ENCODE measurements around the gene ZNF678. TPM values are rescaled to one million over a fixed set of nuclear protein-coding genes. Genes with fewer than 3 reads are reported as not detected.

ZNF678 gene
- total RNA-seq, 1 donor from 2014 or later: 7.1 TPM

DNA sequence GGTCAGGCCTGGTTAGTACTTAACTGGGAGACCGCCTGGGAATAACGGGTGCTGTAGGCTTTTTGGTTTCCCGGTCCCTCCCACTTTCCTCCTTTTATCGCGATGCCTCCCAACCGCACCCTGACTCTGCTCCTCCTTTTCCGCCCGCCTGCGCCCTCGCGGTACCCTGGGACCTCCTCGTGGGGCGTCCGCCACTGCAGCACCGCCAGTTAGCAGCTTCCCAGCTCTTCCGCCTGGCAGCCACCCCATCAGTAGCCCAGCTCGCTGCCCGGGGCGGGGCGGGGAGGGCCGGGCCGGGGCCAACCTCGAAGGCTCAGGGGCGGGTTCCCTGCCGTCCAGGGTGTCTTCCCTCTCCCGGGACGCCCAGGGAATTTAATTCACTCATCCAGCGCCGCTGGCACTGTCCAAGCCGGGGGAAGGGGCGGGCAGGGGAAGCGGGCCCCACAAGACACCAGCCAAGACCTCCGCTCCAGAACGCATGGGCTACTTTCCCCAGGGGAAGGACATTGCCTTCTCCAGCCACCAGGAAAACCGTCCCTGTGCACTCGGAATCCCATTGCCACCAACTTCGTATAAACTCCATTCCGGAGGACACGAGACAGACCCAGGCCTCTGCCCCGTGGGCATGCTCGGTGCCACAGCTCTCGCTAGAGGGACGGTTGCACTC, 2.0 kb upstream of the ZNF678 start:
- no peak overlapping the region for H3K4me3 ChIP-seq (ENCODE audit: low read depth, low read length)
- DNase-seq (ENCODE audit: low read depth): no peak
- TF ChIP-seq, protein P1, sequence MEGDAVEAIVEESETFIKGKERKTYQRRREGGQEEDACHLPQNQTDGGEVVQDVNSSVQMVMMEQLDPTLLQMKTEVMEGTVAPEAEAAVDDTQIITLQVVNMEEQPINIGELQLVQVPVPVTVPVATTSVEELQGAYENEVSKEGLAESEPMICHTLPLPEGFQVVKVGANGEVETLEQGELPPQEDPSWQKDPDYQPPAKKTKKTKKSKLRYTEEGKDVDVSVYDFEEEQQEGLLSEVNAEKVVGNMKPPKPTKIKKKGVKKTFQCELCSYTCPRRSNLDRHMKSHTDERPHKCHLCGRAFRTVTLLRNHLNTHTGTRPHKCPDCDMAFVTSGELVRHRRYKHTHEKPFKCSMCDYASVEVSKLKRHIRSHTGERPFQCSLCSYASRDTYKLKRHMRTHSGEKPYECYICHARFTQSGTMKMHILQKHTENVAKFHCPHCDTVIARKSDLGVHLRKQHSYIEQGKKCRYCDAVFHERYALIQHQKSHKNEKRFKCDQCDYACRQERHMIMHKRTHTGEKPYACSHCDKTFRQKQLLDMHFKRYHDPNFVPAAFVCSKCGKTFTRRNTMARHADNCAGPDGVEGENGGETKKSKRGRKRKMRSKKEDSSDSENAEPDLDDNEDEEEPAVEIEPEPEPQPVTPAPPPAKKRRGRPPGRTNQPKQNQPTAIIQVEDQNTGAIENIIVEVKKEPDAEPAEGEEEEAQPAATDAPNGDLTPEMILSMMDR (conservative IDR thresholded peaks at IDR 0.05; ENCODE audit: low read depth, low read length): no peak

DNA sequence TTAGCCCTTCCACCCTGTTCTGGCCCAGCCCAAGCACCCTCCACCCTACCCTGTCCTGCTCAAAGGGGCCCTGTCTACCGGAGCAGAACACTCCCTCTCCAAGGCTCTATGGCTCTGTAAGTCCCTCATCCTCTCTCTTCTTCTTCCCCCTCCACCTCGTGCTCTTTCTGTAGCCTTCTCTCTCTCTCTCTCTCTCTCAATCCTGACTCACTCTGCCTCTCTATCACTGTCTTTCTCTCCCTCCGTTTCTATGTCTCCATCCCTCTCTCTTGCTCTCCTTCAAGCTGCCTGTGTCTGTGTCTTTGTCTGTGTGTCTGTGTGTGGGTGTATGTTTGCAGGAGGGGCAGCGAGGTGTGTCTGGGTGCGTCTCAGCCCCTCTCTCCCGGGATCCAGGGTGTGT, 1.3 kb upstream of the ZNF678 start:
- H3K4me3 ChIP-seq (ENCODE audit: low read depth, low read length): no peak overlapping the region
- no peak for DNase-seq (ENCODE audit: low read depth)
- TF ChIP-seq, protein P1 (conservative IDR thresholded peaks at IDR 0.05; ENCODE audit: low read depth, low read length): no peak

DNA sequence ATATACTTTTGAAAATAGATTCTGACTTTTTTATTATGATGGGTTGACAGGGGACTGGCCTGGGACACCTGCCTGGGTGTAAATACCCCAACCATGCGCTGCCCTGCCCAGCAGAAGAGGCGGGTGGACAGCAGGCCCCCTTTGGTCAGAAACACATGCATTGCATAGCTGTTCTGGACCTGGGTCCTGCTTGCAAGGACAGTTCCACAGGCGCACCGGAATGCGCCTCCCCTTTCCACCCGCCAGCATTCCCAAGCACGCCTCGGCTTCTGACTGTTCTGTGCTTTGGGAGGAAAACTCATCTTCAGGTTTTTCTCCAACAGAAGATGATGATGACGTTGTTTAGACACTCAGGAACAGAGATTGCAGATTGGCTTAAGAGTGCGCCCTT, 428 bp upstream of the ZNF678 start:
- peak overlapping the region; percentile 83 for H3K4me3 ChIP-seq (ENCODE audit: low read depth, low read length)
- DNase-seq (ENCODE audit: low read depth): no peak
- TF ChIP-seq, protein P1 (conservative IDR thresholded peaks at IDR 0.05; ENCODE audit: low read depth, low read length): no peak

DNA sequence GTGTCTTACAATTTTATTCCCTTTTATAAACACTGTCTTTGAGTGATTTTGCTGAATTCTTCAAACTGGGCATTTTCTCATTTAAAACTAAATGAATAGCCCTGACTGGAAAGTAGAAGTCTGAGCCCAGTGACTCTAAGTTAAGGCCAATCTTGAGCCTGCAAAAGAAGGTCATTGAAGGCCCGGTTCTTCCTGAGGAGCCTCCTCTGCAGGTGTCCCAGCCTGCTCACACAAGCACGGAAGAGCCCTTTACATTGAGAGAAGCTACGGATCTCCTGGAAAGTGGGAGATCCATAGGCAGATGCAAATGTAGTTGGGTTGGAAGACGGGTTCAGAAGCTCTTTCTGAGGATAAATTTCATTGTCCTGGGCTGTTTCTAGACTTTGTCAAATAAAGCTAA, 3.9 kb downstream of the ZNF678 start:
- DNase-seq (ENCODE audit: low read depth): no peak
- TF ChIP-seq, protein P1 (conservative IDR thresholded peaks at IDR 0.05; ENCODE audit: low read depth, low read length): no peak
- no peak overlapping the region for H3K4me3 ChIP-seq (ENCODE audit: low read depth, low read length)

DNA sequence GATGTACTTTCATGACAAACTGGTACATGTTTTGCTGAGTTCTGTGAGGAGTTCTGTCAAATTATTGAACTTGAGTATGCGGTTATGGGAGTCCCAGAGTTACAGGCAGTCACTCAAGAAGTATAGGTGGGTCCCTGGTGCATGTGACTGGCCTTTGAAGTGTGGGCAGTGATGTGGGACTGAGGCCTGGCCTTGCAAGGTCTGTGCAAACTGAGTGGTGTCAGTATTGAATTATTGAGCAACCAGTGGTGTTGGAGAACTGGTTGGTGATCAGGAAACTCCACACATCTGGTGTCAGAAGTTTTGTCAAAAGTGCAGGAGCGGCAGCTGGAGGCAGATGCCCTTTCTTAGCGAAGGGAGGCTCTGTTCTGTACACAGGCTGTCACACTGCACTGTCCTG, 5.2 kb downstream of the ZNF678 start:
- no peak for DNase-seq (ENCODE audit: low read depth)
- TF ChIP-seq, protein P1 (conservative IDR thresholded peaks at IDR 0.05; ENCODE audit: low read depth, low read length): no peak
- no peak overlapping the region for H3K4me3 ChIP-seq (ENCODE audit: low read depth, low read length)

DNA sequence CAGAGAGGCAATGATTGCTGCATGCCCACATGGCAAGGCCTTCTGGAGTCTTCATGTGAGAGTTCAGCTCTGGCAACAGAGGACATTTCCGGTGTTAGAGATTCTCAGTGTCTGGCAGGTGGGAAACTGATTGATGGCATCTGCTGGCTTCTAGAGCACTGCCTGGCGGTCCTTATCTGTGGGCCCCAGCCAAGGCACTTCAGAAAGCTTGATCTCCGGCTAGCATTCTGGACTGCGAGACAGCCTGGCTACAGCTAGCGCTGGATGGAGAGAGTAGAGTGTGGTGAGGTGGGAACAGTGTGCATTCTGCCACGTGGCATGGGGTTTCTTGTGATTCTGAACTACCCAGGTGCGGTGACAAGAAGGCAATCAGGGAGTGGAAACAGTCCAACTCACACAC, 9.4 kb downstream of the ZNF678 start:
- H3K4me3 ChIP-seq (ENCODE audit: low read depth, low read length): no peak overlapping the region
- DNase-seq (ENCODE audit: low read depth): no peak
- TF ChIP-seq, protein P1 (conservative IDR thresholded peaks at IDR 0.05; ENCODE audit: low read depth, low read length): no peak

DNA sequence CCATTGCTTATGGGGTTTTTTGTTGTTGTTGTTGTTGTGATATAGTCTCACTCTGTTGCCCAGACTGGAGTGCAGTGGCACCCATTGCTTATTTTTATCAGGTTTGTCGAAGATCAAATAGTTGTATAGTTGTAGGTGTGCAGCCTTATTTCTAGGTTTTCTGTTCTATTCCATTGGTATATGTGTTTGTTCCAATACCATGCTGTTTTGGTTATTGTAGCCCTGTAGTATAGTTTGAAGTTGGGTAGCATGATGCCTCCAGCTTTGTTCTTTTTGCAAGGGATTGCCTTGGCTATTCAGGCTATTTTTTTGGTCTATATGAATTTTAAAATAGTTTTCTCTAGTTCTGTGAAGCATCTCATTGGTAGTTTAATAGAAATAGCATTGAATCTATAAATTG, 11.6 kb downstream of the ZNF678 start:
- no peak overlapping the region for H3K4me3 ChIP-seq (ENCODE audit: low read depth, low read length)
- no peak for DNase-seq (ENCODE audit: low read depth)
- TF ChIP-seq, protein P1 (conservative IDR thresholded peaks at IDR 0.05; ENCODE audit: low read depth, low read length): no peak
